Measurements from ENCODE around the gene CSN3. TPM values are rescaled to one million over a fixed set of nuclear protein-coding genes. Genes with fewer than 3 reads are reported as not detected.
"Not testable (repeated sequence)": the region's sequence is repeated elsewhere in the genome, so short reads cannot be mapped to it uniquely, and the experiment has no call there.

The CSN3 gene
- total RNA-seq (ENCODE audit: low replicate concordance): not detected in 2 replicates

GRCh38 chr4:70242297-70242696, at the start of gene CSN3:
Gene CSN3 (plus strand): TSS chr4:70242597. CDS start chr4:70244820, 2,223 bp downstream.
- not testable (repeated sequence) for H2AFZ ChIP-seq (replicated peaks); H4K20me1 ChIP-seq (ENCODE audit: low read depth); H3K4me1 Mint-ChIP-seq; H3K4me2 ChIP-seq; H3K36me3 Mint-ChIP-seq; H3K27me3 Mint-ChIP-seq (ENCODE audit: insufficient read depth, low read depth); H3K4me1 ChIP-seq; H3K36me3 ChIP-seq; H3K9me3 Mint-ChIP-seq; DNase-seq (ENCODE audit: low spot score); H3K79me2 ChIP-seq (ENCODE audit: low read depth); H3K4me3 ChIP-seq; H3K4me3 Mint-ChIP-seq; H3K27ac ChIP-seq; H3K27me3 ChIP-seq; H3K9ac ChIP-seq; H3K9me3 ChIP-seq (ENCODE audit: low read depth); H3K27ac Mint-ChIP-seq; H3F3A ChIP-seq (ENCODE audit: low read depth)

- H3K79me2 ChIP-seq (ENCODE audit: low read depth): no peaks in the 10 kb centered on the region
- Mint-ChIP-seq H3K4me1 (peaks cover 2% of the 10 kb centered on the region), H3K27ac (no peak overlapping the region), H3K4me3 (no peak overlapping the region), H3K27me3 (ENCODE audit: insufficient read depth, low read depth) (no peaks in the 10 kb centered on the region), H3K9me3 (no peaks in the 10 kb centered on the region), H3K36me3 (no peaks in the 10 kb centered on the region)
- no peak overlapping the region for H3K4me2 ChIP-seq
- TF ChIP-seq EZH2 (IDR thresholded peaks at IDR 0.05) (no peak), CTCF (IDR thresholded peaks at IDR 0.05) (no peak), EZH2phosphoT487 (IDR thresholded peaks at IDR 0.05) (no peak)
- no peak for DNase-seq (ENCODE audit: low spot score)
- no peak overlapping the region for H3K27ac ChIP-seq
- no peak overlapping the region for H3K4me3 ChIP-seq
- H3K9ac ChIP-seq: no peak overlapping the region
- no peaks in the 10 kb centered on the region for H3K9me3 ChIP-seq (ENCODE audit: low read depth)
- H2AFZ ChIP-seq (replicated peaks): no peak overlapping the region
- no peaks in the 10 kb centered on the region for H3K36me3 ChIP-seq
- no peaks in the 10 kb centered on the region for H3F3A ChIP-seq (ENCODE audit: low read depth)
- no peaks in the 10 kb centered on the region for H3K4me1 ChIP-seq
- H4K20me1 ChIP-seq (ENCODE audit: low read depth): no peaks in the 10 kb centered on the region
- no peaks in the 10 kb centered on the region for H3K27me3 ChIP-seq
Observed at GRCh38 chr4:70192895-70193294, 49.5 kb upstream of the CSN3 start.

GRCh38 chr4:70195425-70195824, 47.0 kb upstream of the CSN3 start, which contains the start of gene ODAM:
Gene ODAM (plus strand): TSS chr4:70195725. CDS start chr4:70196544, 819 bp downstream.
- TF ChIP-seq EZH2phosphoT487 (IDR thresholded peaks at IDR 0.05): no peak
- TF ChIP-seq CTCF (IDR thresholded peaks at IDR 0.05): no peak
- no peak for TF ChIP-seq EZH2 (IDR thresholded peaks at IDR 0.05)
- Histone ChIP-seq H3K4me2 (no peak within 1 kb of the TSS), H3K9me3 (ENCODE audit: low read depth) (no peaks in the 10 kb centered on the region), H3K4me3 (no peak within 1 kb of the TSS), H3K79me2 (ENCODE audit: low read depth) (no peaks in the 10 kb centered on the region), H4K20me1 (ENCODE audit: low read depth) (no peaks in the 10 kb centered on the region), H3K4me1 (no peaks in the 10 kb centered on the region), H3K27ac (no peak within 1 kb of the TSS), H3F3A (ENCODE audit: low read depth) (no peaks in the 10 kb centered on the region), H3K9ac (no peak within 1 kb of the TSS), H3K27me3 (no peaks in the 10 kb centered on the region), H2AFZ (replicated peaks) (no peak within 1 kb of the TSS), H3K36me3 (no peaks in the 10 kb centered on the region)
- Mint-ChIP-seq H3K27ac (no peak within 1 kb of the TSS), H3K36me3 (no peaks in the 10 kb centered on the region), H3K4me1 (peaks cover 3% of the 10 kb centered on the region), H3K4me3 (no peak within 1 kb of the TSS), H3K27me3 (ENCODE audit: insufficient read depth, low read depth) (no peaks in the 10 kb centered on the region), H3K9me3 (no peaks in the 10 kb centered on the region)
- no peak for DNase-seq (ENCODE audit: low spot score)

- H3K4me3 ChIP-seq: no peak overlapping the region
- H3K9ac ChIP-seq: no peak overlapping the region
- no peaks in the 10 kb centered on the region for H3K36me3 ChIP-seq
- H3K4me1 ChIP-seq: no peaks in the 10 kb centered on the region
- Mint-ChIP-seq H3K27me3 (ENCODE audit: insufficient read depth, low read depth) (no peaks in the 10 kb centered on the region), H3K4me3 (no peak overlapping the region), H3K27ac (no peak overlapping the region), H3K4me1 (peaks cover 3% of the 10 kb centered on the region), H3K9me3 (no peaks in the 10 kb centered on the region), H3K36me3 (no peaks in the 10 kb centered on the region)
- no peak overlapping the region for H2AFZ ChIP-seq (replicated peaks)
- no peaks in the 10 kb centered on the region for H4K20me1 ChIP-seq (ENCODE audit: low read depth)
- no peak overlapping the region for H3K27ac ChIP-seq
- no peak for DNase-seq (ENCODE audit: low spot score)
- TF ChIP-seq EZH2phosphoT487 (IDR thresholded peaks at IDR 0.05) (no peak), CTCF (IDR thresholded peaks at IDR 0.05) (no peak), EZH2 (IDR thresholded peaks at IDR 0.05) (no peak)
- no peaks in the 10 kb centered on the region for H3K27me3 ChIP-seq
- H3K79me2 ChIP-seq (ENCODE audit: low read depth): no peaks in the 10 kb centered on the region
- H3F3A ChIP-seq (ENCODE audit: low read depth): no peaks in the 10 kb centered on the region
- H3K4me2 ChIP-seq: no peak overlapping the region
- H3K9me3 ChIP-seq (ENCODE audit: low read depth): no peaks in the 10 kb centered on the region
Observed at GRCh38 chr4:70196857-70197256, 45.5 kb upstream of the CSN3 start.

Measured in neural progenitor cell (in vitro differentiated cells).